ENCODE measurements around the gene C6orf58. TPM values are rescaled to one million over a fixed set of nuclear protein-coding genes. Genes with fewer than 3 reads are reported as not detected.

Gene C6orf58
- polyA plus RNA-seq, 1 of the 3 experiments (the other 2 are of a cell fraction) = 0.07 TPM

GRCh38 chr6:127554435-127555006, 22.5 kb upstream of the C6orf58 start:
- H4K20me1 ChIP-seq (ENCODE audit: insufficient read depth) = no peaks in the 10 kb centered on the region
- H3K9me3 ChIP-seq = no peaks in the 10 kb centered on the region
- ChIA-PET POLR2A (no interaction called here), CTCF (interaction anchor here (0.6 to 1.2 kb wide), 5 partner anchors 10 to 87 kb away, joined by 3 to 12 read pairs (median 3); no protein-coding TSS in a partner anchor)
- no peak overlapping the region for H2AFZ ChIP-seq (ENCODE audit: low read depth)
- no peaks in the 10 kb centered on the region for H3K4me1 ChIP-seq (ENCODE audit: control insufficient read depth in 1 of 2, insufficient read depth in 2 of 2, low read depth in 1 of 2, low read length in 1 of 2)
- no peaks in the 10 kb centered on the region for H3K79me2 ChIP-seq (ENCODE audit: insufficient read depth)
- no peaks in the 10 kb centered on the region for H3K27me3 ChIP-seq (ENCODE audit: insufficient read depth)
- no peak overlapping the region for H3K9ac ChIP-seq
- WGBS (ENCODE audit: low lambda C conversion rate) = 5% methylated on average over 2 of the region's 2 CpGs
- H3K27ac ChIP-seq (ENCODE audit: low read depth in 2 of 2, low read length in 1 of 2) = no peak overlapping the region
- no peaks in the 10 kb centered on the region for H3K9me2 ChIP-seq
- no peaks in the 10 kb centered on the region for H3K36me3 ChIP-seq (replicated peaks in 1 of 2; ENCODE audit: control insufficient read depth in 1 of 2, insufficient read depth in 2 of 2, low read length in 1 of 2)
- no peak overlapping the region for H3K4me2 ChIP-seq
- no peak overlapping the region for H3K4me3 ChIP-seq (ENCODE audit: low read depth in 2 of 2, low read length in 1 of 2)
- TF ChIP-seq FOSL2 (IDR thresholded peaks at IDR 0.05; ENCODE audit: borderline replicate concordance, low read depth) = no peak
- no peak for TF ChIP-seq EZH2phosphoT487 (IDR thresholded peaks at IDR 0.05; ENCODE audit: borderline replicate concordance, low read depth)
- TF ChIP-seq TAF1 (IDR thresholded peaks at IDR 0.05; ENCODE audit: borderline replicate concordance, low read depth, low read length) = no peak
- TF ChIP-seq IRF3 (IDR thresholded peaks at IDR 0.05; ENCODE audit: low read depth, low read length) = no peak
- TF ChIP-seq, protein P1, sequence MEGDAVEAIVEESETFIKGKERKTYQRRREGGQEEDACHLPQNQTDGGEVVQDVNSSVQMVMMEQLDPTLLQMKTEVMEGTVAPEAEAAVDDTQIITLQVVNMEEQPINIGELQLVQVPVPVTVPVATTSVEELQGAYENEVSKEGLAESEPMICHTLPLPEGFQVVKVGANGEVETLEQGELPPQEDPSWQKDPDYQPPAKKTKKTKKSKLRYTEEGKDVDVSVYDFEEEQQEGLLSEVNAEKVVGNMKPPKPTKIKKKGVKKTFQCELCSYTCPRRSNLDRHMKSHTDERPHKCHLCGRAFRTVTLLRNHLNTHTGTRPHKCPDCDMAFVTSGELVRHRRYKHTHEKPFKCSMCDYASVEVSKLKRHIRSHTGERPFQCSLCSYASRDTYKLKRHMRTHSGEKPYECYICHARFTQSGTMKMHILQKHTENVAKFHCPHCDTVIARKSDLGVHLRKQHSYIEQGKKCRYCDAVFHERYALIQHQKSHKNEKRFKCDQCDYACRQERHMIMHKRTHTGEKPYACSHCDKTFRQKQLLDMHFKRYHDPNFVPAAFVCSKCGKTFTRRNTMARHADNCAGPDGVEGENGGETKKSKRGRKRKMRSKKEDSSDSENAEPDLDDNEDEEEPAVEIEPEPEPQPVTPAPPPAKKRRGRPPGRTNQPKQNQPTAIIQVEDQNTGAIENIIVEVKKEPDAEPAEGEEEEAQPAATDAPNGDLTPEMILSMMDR (IDR thresholded peaks at IDR 0.05) = peak; percentile 69
- TF ChIP-seq RAD21 (IDR thresholded peaks at IDR 0.05; ENCODE audit: low read length) = peak; percentile 67
- no peak for TF ChIP-seq TCF12 (IDR thresholded peaks at IDR 0.05)
- TF ChIP-seq SMC3 (IDR thresholded peaks at IDR 0.05; ENCODE audit: low read depth, low read length) = peak; percentile 34
- no peak for TF ChIP-seq PBX3 (IDR thresholded peaks at IDR 0.05)
- TF ChIP-seq YY1 (IDR thresholded peaks at IDR 0.05; ENCODE audit: low read depth) = no peak
- no peak for TF ChIP-seq MXI1 (IDR thresholded peaks at IDR 0.05; ENCODE audit: low read depth, low read length)
- H3F3A ChIP-seq (replicated peaks; ENCODE audit: insufficient read depth) = no peaks in the 10 kb centered on the region
- DNase-seq = peak; percentile 30

DNA sequence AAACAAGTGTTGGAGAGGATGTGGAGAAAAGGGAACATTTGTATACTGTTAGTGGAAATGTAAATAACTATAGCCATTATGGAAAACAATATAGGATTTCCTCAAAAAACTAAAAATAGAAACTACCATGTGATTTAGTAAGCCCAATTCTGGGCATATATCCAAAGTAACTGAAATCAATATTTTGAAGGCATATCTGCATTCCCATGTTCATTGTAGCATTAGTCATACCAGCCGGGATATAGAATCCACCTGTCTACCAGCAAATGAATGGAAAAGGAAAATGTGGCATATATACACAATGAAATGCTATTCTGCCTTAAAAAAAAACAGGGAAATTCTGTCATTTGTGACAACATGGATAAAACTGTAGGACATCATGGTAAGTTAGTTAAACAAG, 15.3 kb upstream of the C6orf58 start:
- Histone ChIP-seq H3K79me2 (ENCODE audit: insufficient read depth) (no peaks in the 10 kb centered on the region), H3K27ac (ENCODE audit: low read depth in 2 of 2, low read length in 1 of 2) (no peak overlapping the region), H2AFZ (ENCODE audit: low read depth) (no peak overlapping the region), H3K4me2 (no peak overlapping the region), H3K4me3 (ENCODE audit: low read depth in 2 of 2, low read length in 1 of 2) (no peak overlapping the region), H3F3A (replicated peaks; ENCODE audit: insufficient read depth) (no peaks in the 10 kb centered on the region), H3K9ac (no peak overlapping the region), H3K9me3 (no peaks in the 10 kb centered on the region), H3K27me3 (ENCODE audit: insufficient read depth) (no peaks in the 10 kb centered on the region), H3K4me1 (ENCODE audit: control insufficient read depth in 1 of 2, insufficient read depth in 2 of 2, low read depth in 1 of 2, low read length in 1 of 2) (no peaks in the 10 kb centered on the region), H3K36me3 (replicated peaks in 1 of 2; ENCODE audit: control insufficient read depth in 1 of 2, insufficient read depth in 2 of 2, low read length in 1 of 2) (no peaks in the 10 kb centered on the region), H3K9me2 (no peaks in the 10 kb centered on the region), H4K20me1 (ENCODE audit: insufficient read depth) (no peaks in the 10 kb centered on the region)
- POLR2A ChIA-PET = no interaction called here
- CTCF ChIA-PET = no interaction called here
- WGBS (ENCODE audit: low lambda C conversion rate) = 9% methylated on average over 1 of the region's 1 CpG
- no peak for DNase-seq
- no peak for TF ChIP-seq TEAD4 (IDR thresholded peaks at IDR 0.05; ENCODE audit: borderline replicate concordance, insufficient read depth)
- TF ChIP-seq RAD21 (IDR thresholded peaks at IDR 0.05; ENCODE audit: low read length) = no peak
- no peak for TF ChIP-seq YY1 (IDR thresholded peaks at IDR 0.05; ENCODE audit: low read depth)
- TF ChIP-seq, protein P2, sequence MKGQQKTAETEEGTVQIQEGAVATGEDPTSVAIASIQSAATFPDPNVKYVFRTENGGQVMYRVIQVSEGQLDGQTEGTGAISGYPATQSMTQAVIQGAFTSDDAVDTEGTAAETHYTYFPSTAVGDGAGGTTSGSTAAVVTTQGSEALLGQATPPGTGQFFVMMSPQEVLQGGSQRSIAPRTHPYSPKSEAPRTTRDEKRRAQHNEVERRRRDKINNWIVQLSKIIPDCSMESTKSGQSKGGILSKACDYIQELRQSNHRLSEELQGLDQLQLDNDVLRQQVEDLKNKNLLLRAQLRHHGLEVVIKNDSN (IDR thresholded peaks at IDR 0.05; ENCODE audit: borderline replicate concordance, low read depth) = no peak
- TF ChIP-seq GABPA (IDR thresholded peaks at IDR 0.05; ENCODE audit: low read depth) = no peak
- no peak for TF ChIP-seq TCF12 (IDR thresholded peaks at IDR 0.05)
- no peak for TF ChIP-seq FOSL2 (IDR thresholded peaks at IDR 0.05; ENCODE audit: borderline replicate concordance, low read depth)
- TF ChIP-seq MXI1 (IDR thresholded peaks at IDR 0.05; ENCODE audit: low read depth, low read length) = no peak
- no peak for TF ChIP-seq POLR2AphosphoS5 (IDR thresholded peaks at IDR 0.05; ENCODE audit: low read depth, low read length)
- TF ChIP-seq SMC3 (IDR thresholded peaks at IDR 0.05; ENCODE audit: low read depth, low read length) = no peak
- TF ChIP-seq, protein P3, sequence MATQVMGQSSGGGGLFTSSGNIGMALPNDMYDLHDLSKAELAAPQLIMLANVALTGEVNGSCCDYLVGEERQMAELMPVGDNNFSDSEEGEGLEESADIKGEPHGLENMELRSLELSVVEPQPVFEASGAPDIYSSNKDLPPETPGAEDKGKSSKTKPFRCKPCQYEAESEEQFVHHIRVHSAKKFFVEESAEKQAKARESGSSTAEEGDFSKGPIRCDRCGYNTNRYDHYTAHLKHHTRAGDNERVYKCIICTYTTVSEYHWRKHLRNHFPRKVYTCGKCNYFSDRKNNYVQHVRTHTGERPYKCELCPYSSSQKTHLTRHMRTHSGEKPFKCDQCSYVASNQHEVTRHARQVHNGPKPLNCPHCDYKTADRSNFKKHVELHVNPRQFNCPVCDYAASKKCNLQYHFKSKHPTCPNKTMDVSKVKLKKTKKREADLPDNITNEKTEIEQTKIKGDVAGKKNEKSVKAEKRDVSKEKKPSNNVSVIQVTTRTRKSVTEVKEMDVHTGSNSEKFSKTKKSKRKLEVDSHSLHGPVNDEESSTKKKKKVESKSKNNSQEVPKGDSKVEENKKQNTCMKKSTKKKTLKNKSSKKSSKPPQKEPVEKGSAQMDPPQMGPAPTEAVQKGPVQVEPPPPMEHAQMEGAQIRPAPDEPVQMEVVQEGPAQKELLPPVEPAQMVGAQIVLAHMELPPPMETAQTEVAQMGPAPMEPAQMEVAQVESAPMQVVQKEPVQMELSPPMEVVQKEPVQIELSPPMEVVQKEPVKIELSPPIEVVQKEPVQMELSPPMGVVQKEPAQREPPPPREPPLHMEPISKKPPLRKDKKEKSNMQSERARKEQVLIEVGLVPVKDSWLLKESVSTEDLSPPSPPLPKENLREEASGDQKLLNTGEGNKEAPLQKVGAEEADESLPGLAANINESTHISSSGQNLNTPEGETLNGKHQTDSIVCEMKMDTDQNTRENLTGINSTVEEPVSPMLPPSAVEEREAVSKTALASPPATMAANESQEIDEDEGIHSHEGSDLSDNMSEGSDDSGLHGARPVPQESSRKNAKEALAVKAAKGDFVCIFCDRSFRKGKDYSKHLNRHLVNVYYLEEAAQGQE (IDR thresholded peaks at IDR 0.05; ENCODE audit: low read depth, low read length) = no peak
- no peak for TF ChIP-seq PBX3 (IDR thresholded peaks at IDR 0.05)
